ENCODE measurements around the gene GBE1.

GRCh38 chr3:81459733-81460132 is 301.7 kb downstream of the GBE1 start:
- no peak for TF ChIP-seq GATA2 (IDR thresholded peaks at IDR 0.05; ENCODE audit: low read depth, low read length)
- no peak for TF ChIP-seq GATA3 (IDR thresholded peaks at IDR 0.05; ENCODE audit: low read depth, low read length)

Data from SH-SY5Y (cell line).